GM12865 (cell line): Measurements from ENCODE around the gene C11orf52.
"Not testable (repeated sequence)": the region's sequence is repeated elsewhere in the genome, so short reads cannot be mapped to it uniquely, and the experiment has no call there.

Experiments
- DNase-seq: peaks from one replicate; pipeline ENCODE4 v3.0.0; 2010; ENCODE audit warnings: low read depth
- H3K4me3 ChIP-seq: 2 replicates; pipeline ENCODE4 v1.5.1; 2011; ENCODE audit warnings: mild to moderate bottlenecking, low read depth, low read length, control low read depth
- CTCF ChIP-seq: IDR thresholded peaks from 2 replicates; pipeline ENCODE4 v1.5.1; 2011; ENCODE audit warnings: low read length, control low read depth, low read depth, inconsistent platforms; ENCODE audit not compliant: insufficient read depth; ENCODE audit errors: missing control alignments

The C11orf52 gene

GRCh38 chr11:111878849-111879636 lies 39.7 kb upstream of the C11orf52 start, which contains the start of the genes CFAP68 and FDXACB1:
CFAP68 (plus strand) TSS chr11:111879541; CDS start chr11:111879561, 20 bp downstream.
FDXACB1 (minus strand) TSS chr11:111879165; CDS start chr11:111879132, 33 bp downstream.
- TF ChIP-seq CTCF, result peak; percentile 98
- peak; percentile 97 for DNase-seq
- H3K4me3 ChIP-seq, result peak within 1 kb of the TSS; percentile 77

DNA sequence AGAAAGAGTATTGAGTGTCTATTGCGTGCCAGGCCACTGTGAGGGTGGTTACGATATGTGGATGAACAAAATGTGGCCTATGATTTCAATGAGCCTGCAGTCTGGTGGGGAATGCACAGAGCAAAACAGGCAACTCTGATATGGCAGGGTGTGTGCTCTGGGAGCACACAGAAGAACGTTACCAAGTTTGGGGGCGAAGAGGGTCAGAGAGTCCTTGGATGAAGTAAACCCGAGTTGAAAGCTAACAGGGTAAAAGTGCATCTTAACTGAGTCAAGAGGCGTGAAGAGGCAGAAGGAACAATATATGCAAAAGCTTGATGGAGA lies 39.1 kb upstream of the C11orf52 start:
- TF ChIP-seq CTCF, result no peak
- peak overlapping the region; percentile 77 for H3K4me3 ChIP-seq
- no peak for DNase-seq

DNA sequence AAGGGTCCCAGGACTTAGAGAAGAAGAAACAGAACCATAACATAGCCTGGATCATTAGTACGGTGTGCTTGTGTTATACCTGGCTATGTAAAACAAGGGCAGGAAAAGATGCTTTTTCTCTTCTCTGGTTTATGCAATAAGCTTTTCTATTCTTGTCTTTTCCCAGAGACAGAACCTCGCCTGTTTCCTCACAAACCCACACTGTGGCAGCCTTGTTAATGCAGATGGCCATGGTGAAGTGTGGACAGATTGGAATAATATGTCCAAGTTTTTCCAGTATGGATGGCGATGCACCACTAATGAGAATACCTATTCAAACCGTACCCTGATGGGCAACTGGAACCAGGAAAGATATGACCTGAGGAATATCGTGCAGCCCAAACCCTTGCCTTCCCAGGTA lies 36.5 kb upstream of the C11orf52 start:
- no peak for TF ChIP-seq CTCF
- DNase-seq, result no peak
- no peak overlapping the region for H3K4me3 ChIP-seq

DNA sequence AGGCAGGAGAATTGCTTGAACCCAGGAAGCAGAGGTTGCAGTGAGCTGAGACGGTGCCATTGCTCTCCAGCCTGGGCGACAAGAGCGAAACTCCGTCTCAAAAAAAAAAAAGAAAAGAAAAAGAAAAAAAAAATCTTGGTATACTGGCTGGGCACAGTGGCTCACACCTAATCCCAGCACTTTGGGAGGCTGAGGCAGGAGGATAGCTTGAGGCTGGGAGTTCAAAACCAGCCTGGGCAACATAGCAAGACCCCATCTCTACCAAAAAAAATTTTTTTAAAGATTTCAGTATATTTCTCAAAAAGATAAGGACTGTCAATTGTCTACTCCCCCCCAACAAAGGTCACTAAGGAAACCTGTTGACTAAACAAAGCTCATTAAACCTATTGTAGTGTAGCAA lies 33.7 kb upstream of the C11orf52 start:
- not testable (repeated sequence) for H3K4me3 ChIP-seq, DNase-seq

DNA sequence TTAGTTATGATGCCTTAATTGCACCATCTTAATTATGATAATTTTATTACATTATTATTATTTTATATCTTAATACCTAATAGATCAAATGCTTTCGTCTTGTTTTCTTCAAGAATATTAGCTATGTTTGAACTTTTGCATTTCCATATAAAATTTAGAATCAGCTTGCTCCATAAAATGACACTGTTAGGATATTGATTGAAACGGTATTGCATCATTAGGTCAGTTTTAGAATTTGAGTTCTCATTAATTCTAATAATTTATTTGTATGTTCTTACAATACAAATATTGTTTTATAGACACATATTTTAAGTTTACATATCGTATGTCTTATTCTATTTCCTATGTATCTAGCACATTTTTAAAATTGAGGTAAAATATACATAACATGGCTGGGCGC lies 32.7 kb upstream of the C11orf52 start:
- TF ChIP-seq CTCF, result no peak
- DNase-seq, result no peak
- H3K4me3 ChIP-seq, result no peak overlapping the region

DNA sequence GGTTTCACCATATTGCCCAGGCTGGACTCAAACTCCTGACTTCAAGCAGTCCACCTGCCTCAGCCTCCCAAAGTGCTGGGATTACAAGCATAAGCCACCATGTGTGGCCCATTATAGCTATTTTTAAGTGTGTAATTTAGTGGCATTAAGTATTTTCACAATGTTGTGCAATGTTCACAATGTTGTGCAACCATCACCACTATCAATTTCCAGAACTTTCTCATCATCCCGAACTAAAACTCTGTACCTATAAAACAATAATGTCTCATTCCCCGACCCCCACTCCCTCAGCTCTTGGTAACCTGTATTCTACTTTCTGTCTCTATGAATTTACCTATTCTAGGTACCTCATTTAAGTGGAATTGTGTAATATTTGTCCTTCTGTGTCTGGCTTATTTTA lies 31.9 kb upstream of the C11orf52 start:
- no peak for DNase-seq
- no peak for TF ChIP-seq CTCF
- no peak overlapping the region for H3K4me3 ChIP-seq

GRCh38 chr11:111905411-111905810 lies 13.3 kb upstream of the C11orf52 start:
- DNase-seq, result no peak
- TF ChIP-seq CTCF, result no peak
- H3K4me3 ChIP-seq, result no peak overlapping the region
